HG03039 (cell line): ENCODE results near the gene OLR1.

Experiments
- ATAC-seq: cut with Tn5 transposase; IDR thresholded peaks from one replicate; pipeline ENCODE4 v1.9.1; 2021; ENCODE audit warnings: mild to moderate bottlenecking, moderate library complexity; ENCODE audit not compliant: unreplicated experiment

The OLR1 gene

GRCh38 chr12:10110256-10110844 is 61.6 kb downstream of the OLR1 start:
- ATAC-seq, result no peak
